PC-3 (cell line): ENCODE data around the gene UBC. TPM values are rescaled to one million over a fixed set of nuclear protein-coding genes. Genes with fewer than 3 reads are reported as not detected.

Experiments
- ATAC-seq: fragments of 200-7000 bp; cut with Tn5 transposase; 2 replicates; pipeline ENCODE4 v1.9.1; 2020; ENCODE audit warnings: mild to moderate bottlenecking, moderate library complexity
- BruUV-seq: library from RNA; stranded (reverse); fragments of 400-500 nt; replicated peaks from 2 replicates; lab custom pipeline; 2021; lab: Mats Ljungman, UMichigan
- CTCF ChIA-PET: fragments of 300-600 bp; sonication (Branson Sonifier 250); formaldehyde crosslinking; loops from one replicate; lab custom pipeline; 2022; ENCODE audit warnings: antibody characterized with exemption; lab: Charles Lee
- POLR2A ChIA-PET: fragments of 300-600 bp; sonication (Branson Sonifier 250); formaldehyde crosslinking; loops from one replicate; lab custom pipeline; 2022; ENCODE audit warnings: antibody characterized with exemption; ENCODE audit not compliant: unreplicated experiment; lab: Charles Lee
- DNase-seq: peaks from one replicate; pipeline ENCODE4 v3.0.0-alpha.2; 2015
- H2AFZ ChIP-seq: fragments of 300-600 bp; sonication (generic); 2 replicates; pipeline ENCODE4 v1.6.0; 2016; ENCODE audit warnings: antibody characterized with exemption, low read length
- H3F3A ChIP-seq: fragments of 300-600 bp; sonication (generic); one replicate; pipeline ENCODE4 v1.6.0; 2017; ENCODE audit warnings: antibody characterized with exemption, low read length, control low read depth, mild to moderate bottlenecking; ENCODE audit not compliant: unreplicated experiment
- H3K27ac ChIP-seq: fragments of 300-600 bp; sonication (generic); 2 replicates; pipeline ENCODE4 v1.5.1; 2016; ENCODE audit warnings: mild to moderate bottlenecking, low read length
- H3K27me3 ChIP-seq: fragments of 300-600 bp; sonication (generic); 2 replicates; pipeline ENCODE4 v1.6.1; 2016; ENCODE audit warnings: low read length, mixed read lengths
- H3K36me3 ChIP-seq: fragments of 300-600 bp; sonication (generic); 2 replicates; pipeline ENCODE4 v1.6.1; 2016; ENCODE audit warnings: low read depth, mixed run types, low read length, mixed read lengths
- H3K4me1 ChIP-seq: fragments of 300-600 bp; sonication (generic); 2 replicates; pipeline ENCODE4 v1.5.1; 2016; ENCODE audit warnings: low read length; ENCODE audit not compliant: insufficient read depth
- H3K4me2 ChIP-seq: fragments of 300-600 bp; sonication (generic); 2 replicates; pipeline ENCODE4 v1.6.0; 2016; ENCODE audit warnings: low read length
- H3K4me3 ChIP-seq: fragments of 300-600 bp; sonication (generic); 2 replicates; pipeline ENCODE4 v1.5.1; 2016; ENCODE audit warnings: mild to moderate bottlenecking, low read length, mixed read lengths
- H3K79me2 ChIP-seq: fragments of 300-600 bp; sonication (generic); 2 replicates; pipeline ENCODE4 v1.6.1; 2017; ENCODE audit warnings: low read length, mixed read lengths
- H3K9ac ChIP-seq: fragments of 300-600 bp; sonication (generic); 2 replicates; pipeline ENCODE4 v1.6.0; 2016; ENCODE audit warnings: mild to moderate bottlenecking, low read length
- H3K9me2 ChIP-seq: fragments of 300-600 bp; sonication (generic); replicated peaks from 2 replicates; pipeline ENCODE4 v1.6.1; 2016; ENCODE audit warnings: mixed run types, low read length, mixed read lengths
- H3K9me3 ChIP-seq: fragments of 300-600 bp; sonication (generic); 2 replicates; pipeline ENCODE4 v1.6.1; 2016; ENCODE audit warnings: low read length, mixed read lengths
- H4K20me1 ChIP-seq: fragments of 300-600 bp; sonication (generic); 2 replicates; pipeline ENCODE4 v1.6.1; 2016; ENCODE audit warnings: low read length, mixed read lengths
- EZH2 ChIP-seq: fragments of 300-600 bp; sonication (generic); IDR thresholded peaks from one replicate; pipeline ENCODE4 v1.6.1; 2017; ENCODE audit warnings: antibody characterized with exemption, mild to moderate bottlenecking, low read length; ENCODE audit not compliant: unreplicated experiment
- EZH2phosphoT487 ChIP-seq: fragments of 300-600 bp; sonication (generic); IDR thresholded peaks from 2 replicates; pipeline ENCODE4 v1.6.1; 2018; ENCODE audit warnings: mild to moderate bottlenecking, antibody characterized with exemption, low read length, borderline replicate concordance
- intact Hi-C: fragments of 100-400 bp; cut with micrococcal nuclease; formaldehyde crosslinking; loops from 2 replicates; pipeline ENCODE4 v1.9.0; 2023
- total RNA-seq: library from RNA; depleted of rRNA; stranded (reverse); fragments of >200 nt; gene quantifications from 2 replicates; pipeline ENCODE4 v1.2.3, GENCODE V29; 2014
- TF ChIP-seq, protein P1 (sequence below): fragments of 300-600 bp; sonication (generic); conservative IDR thresholded peaks from 2 replicates; pipeline ENCODE4 v1.5.1; 2017; ENCODE audit warnings: antibody characterized with exemption, low read depth, mild to moderate bottlenecking, low read length

The UBC gene
- total RNA-seq, 1 experiment from 2014 or later, result 1,587 TPM

- no peak for ATAC-seq
Measured at GRCh38 chr12:124869059-124869665, 45.3 kb downstream of the UBC start.

DNA sequence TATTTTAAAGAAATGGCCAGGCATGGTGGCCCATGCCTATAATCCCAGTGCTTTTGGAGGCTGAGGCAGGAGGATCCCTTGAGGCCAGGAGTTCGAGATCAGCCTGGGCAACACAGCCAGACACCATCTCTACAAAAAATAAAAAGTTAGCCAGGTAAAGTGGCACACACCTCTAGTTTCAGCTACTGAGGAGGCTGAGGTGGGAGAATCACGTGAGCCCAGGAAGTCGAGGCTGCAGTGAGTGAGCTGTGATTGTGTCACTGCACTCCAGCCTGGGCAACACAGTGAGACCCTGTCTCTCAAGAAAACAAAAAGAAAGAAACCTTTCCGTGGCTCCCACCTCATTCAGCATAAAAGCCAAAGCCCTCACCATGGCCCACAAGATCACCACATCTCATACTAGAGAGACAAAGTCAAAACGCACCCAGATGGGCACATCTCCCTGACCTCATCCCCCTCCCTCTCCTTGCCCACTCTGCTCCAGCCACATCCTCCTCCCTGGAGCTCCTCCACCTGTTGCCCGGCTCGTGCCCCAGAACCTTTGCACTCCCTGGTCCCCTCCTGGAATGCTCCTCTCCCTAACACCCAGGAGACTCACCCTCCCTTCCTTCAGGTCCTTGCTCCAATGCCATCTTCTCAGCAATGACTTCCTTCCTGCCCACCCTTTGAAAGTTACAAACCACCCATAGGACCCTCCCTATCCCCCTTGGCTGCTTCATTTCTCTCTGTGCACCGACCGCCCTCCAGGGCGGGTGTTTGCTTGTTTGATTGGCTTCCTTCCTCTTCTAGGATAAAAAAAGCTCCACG lies 46.0 kb downstream of the UBC start:
- no peaks in the 10 kb centered on the region for H3K9me2 ChIP-seq
- H3K4me1 ChIP-seq, result peaks cover 12% of the 10 kb centered on the region
- H3K9ac ChIP-seq, result no peak overlapping the region
- H4K20me1 ChIP-seq, result no peaks in the 10 kb centered on the region
- ChIA-PET CTCF (no interaction called here), POLR2A (no interaction called here)
- no peak overlapping the region for H3K27ac ChIP-seq
- peaks cover 2% of the 10 kb centered on the region for H3K79me2 ChIP-seq
- TF ChIP-seq EZH2 (no peak), EZH2phosphoT487 (no peak)
- TF ChIP-seq, protein P1, sequence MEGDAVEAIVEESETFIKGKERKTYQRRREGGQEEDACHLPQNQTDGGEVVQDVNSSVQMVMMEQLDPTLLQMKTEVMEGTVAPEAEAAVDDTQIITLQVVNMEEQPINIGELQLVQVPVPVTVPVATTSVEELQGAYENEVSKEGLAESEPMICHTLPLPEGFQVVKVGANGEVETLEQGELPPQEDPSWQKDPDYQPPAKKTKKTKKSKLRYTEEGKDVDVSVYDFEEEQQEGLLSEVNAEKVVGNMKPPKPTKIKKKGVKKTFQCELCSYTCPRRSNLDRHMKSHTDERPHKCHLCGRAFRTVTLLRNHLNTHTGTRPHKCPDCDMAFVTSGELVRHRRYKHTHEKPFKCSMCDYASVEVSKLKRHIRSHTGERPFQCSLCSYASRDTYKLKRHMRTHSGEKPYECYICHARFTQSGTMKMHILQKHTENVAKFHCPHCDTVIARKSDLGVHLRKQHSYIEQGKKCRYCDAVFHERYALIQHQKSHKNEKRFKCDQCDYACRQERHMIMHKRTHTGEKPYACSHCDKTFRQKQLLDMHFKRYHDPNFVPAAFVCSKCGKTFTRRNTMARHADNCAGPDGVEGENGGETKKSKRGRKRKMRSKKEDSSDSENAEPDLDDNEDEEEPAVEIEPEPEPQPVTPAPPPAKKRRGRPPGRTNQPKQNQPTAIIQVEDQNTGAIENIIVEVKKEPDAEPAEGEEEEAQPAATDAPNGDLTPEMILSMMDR, result no peak
- H3K4me3 ChIP-seq, result no peak overlapping the region
- no peak for ATAC-seq
- no peaks in the 10 kb centered on the region for H3F3A ChIP-seq
- DNase-seq, result no peak
- H3K36me3 ChIP-seq, result no peaks in the 10 kb centered on the region
- BruUV-seq, result no TSS peak
- no peaks in the 10 kb centered on the region for H3K27me3 ChIP-seq
- no peak overlapping the region for H2AFZ ChIP-seq
- intact Hi-C loops, result no loop called here
- no peak overlapping the region for H3K4me2 ChIP-seq
- H3K9me3 ChIP-seq, result no peaks in the 10 kb centered on the region

More at GRCh38 chr12:124869059-124869665, 45.3 kb downstream of the UBC start:
- no peak overlapping the region for H3K4me3 ChIP-seq
- H3K9ac ChIP-seq, result no peak overlapping the region
- H4K20me1 ChIP-seq, result no peaks in the 10 kb centered on the region
- peaks cover 9% of the 10 kb centered on the region for H3K4me1 ChIP-seq
- ChIA-PET CTCF (no interaction called here), POLR2A (no interaction called here)
- no peak overlapping the region for H3K27ac ChIP-seq
- no peak for TF ChIP-seq EZH2phosphoT487
- TF ChIP-seq, protein P1, result no peak
- TF ChIP-seq EZH2, result no peak
- DNase-seq, result no peak
- no peaks in the 10 kb centered on the region for H3K9me2 ChIP-seq
- intact Hi-C loops, result no loop called here
- no peak overlapping the region for H3K4me2 ChIP-seq
- H2AFZ ChIP-seq, result no peak overlapping the region
- no peaks in the 10 kb centered on the region for H3K9me3 ChIP-seq
- H3K79me2 ChIP-seq, result no peaks in the 10 kb centered on the region
- H3K27me3 ChIP-seq, result no peaks in the 10 kb centered on the region
- BruUV-seq, result no TSS peak
- H3F3A ChIP-seq, result no peaks in the 10 kb centered on the region
- no peaks in the 10 kb centered on the region for H3K36me3 ChIP-seq
